ENCODE results near the gene CCDC27.
"Not testable (repeated sequence)": the region's sequence is repeated elsewhere in the genome, so short reads cannot be mapped to it uniquely, and the experiment has no call there.

The CCDC27 gene

GRCh38 chr1:3796215-3797061 is 44.2 kb downstream of the CCDC27 start, which contains the start of gene LRRC47:
LRRC47 (minus strand) TSS chr1:3796498; CDS start chr1:3796476, 22 bp downstream.
- peak; percentile 92 for DNase-seq (ENCODE audit: low read depth)

DNA sequence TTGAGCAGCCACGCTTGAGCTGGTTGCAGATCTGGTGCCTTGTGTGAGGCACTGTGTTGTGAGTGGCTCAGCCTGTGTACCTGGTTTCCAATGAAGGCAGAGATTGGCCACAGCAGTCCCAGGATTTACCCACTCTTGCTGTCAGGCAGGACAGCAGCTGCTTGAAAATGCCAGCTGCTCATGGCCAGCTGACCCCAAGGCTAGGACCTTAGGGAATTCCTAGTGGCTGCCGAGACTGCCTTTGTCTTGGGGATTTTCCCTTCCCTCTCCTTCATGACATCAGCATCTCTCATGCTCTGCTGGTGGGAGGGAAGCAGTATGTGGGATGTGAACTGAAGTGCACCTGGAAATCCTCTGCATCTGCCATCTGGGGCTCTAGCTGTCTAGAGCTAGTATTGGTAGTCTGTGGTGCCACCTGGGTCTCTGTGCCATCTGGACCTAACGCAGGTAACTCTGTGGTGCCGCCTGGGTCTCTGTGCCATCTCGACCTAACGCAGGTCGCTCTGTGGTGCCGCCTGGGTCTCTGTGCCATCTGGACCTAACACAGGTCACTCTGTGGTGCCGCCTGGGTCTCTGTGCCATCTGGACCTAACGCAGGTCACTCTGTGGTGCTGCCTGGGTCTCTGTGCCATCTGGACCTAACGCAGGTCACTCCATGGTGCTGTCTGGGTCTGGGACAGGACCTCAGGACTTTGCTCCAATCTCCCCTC is 47.9 kb downstream of the CCDC27 start:
- no peak for DNase-seq (ENCODE audit: low read depth)

- not testable (repeated sequence) for DNase-seq (ENCODE audit: low read depth)
Observed at GRCh38 chr1:3800795-3801194, 48.5 kb downstream of the CCDC27 start.

DNA sequence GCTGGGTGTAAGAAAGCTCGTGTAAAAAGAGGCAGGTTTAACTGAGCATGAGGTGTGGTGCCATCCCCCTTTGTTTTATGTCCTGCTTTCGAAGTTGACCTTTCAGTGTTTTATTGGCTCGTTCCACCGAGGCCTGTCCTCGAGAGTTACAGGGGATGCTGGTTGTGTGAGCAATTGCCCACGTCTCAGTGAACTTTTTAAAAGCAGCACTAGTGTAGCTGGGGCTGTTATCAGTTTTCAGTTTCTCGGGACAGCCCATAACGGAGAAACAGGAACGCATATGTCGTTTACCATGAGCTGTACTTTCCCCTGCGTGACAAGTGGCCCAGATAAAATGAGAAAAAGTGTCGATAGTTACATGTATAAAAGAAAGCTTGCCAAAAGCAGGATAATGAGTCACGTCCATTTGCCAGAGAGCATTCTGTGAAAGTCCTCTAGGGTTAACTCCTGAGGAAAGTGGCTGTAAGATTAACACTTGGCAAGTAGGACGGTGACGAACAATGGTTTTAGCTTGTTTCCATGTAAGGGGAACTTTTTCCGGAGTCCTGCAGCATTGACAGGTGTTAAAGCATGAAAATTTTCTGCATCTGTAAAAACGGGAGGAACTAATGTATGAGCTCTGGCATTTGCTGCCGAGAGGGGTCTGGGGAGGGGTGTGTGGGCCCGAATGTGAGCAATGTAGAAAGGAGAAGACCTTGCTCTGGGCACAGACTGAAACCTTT is 51.8 kb downstream of the CCDC27 start:
- no peak for DNase-seq (ENCODE audit: low read depth)

GRCh38 chr1:3804627-3804944 is 52.3 kb downstream of the CCDC27 start:
- not testable (repeated sequence) for DNase-seq (ENCODE audit: low read depth)

GRCh38 chr1:3805038-3805437 is 52.8 kb downstream of the CCDC27 start:
- DNase-seq (ENCODE audit: low read depth), result no peak

DNA sequence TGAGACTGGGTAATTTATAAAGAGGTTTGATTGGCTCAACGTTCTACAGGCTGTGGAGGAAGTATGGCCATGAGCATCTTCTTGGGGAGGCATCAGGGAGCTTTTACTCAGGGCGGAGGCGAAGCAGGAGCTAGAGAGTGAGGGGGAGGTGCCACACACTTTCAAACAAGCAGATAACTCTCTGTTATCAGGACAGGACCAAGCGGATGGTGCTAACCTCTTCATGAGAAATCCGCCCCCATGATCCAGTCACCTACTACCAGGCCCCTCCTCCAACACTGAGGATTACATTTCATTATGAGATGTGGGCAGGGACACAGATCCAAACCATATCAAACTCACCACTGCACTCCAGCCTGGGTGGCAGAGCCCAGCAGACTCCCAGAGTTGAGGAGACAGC is 55.5 kb downstream of the CCDC27 start:
- DNase-seq (ENCODE audit: low read depth), result no peak

GRCh38 chr1:3809680-3810079 is 57.4 kb downstream of the CCDC27 start:
- DNase-seq (ENCODE audit: low read depth), result no peak

DNA sequence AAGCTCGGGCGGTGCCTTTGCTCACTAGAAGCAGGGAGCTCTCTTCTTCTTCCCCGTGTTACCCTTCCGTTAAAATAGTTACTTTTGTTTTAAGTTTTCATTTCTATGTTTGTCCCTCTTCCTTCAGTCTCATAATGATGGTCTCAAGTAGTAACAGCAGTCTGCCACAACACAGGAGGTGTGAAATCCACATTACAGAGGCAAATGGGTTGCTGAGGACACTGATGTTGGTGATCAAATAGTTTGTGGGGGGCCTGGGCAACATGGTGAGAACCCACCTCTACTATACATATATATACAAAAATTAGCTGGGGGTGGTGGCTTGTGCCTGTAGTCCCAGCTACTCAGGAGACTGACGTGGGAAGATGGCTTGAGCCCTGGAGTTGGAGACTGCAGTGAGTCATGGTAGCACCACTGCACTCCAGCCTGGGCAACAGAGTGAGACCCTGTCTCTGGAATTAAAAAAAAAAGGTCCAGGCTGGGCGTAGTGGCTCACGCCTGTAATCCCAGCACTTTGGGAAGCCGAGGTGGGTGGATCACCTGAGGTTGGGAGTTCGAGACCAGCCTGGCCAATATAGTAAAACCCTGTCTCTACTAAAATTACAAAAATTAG is 58.0 kb downstream of the CCDC27 start:
- not testable (repeated sequence) for DNase-seq (ENCODE audit: low read depth)

GRCh38 chr1:3811595-3811911 is 59.3 kb downstream of the CCDC27 start:
- DNase-seq (ENCODE audit: low read depth), result no peak

DNA sequence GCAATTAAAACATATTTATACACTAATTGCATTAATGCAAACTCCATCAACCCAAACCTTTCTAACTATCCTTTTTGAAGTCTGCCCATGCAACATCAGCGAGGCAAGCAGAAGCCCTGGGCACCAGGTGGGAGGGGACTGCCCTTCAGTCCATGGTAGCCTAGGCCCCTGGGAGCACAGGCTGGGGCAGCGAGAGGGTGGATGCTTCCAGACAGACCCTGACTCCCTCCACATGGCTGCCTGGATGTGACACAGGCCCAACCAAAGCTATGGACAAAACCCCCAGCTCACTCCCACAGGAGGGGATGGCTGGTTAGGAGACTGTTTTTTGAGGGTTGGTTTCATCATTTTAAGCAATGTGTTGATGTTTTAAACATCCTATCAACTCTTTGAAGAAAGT is 61.8 kb downstream of the CCDC27 start:
- DNase-seq (ENCODE audit: low read depth), result no peak

GRCh38 chr1:3814771-3815561 is 62.7 kb downstream of the CCDC27 start:
- no peak for DNase-seq (ENCODE audit: low read depth)

DNA sequence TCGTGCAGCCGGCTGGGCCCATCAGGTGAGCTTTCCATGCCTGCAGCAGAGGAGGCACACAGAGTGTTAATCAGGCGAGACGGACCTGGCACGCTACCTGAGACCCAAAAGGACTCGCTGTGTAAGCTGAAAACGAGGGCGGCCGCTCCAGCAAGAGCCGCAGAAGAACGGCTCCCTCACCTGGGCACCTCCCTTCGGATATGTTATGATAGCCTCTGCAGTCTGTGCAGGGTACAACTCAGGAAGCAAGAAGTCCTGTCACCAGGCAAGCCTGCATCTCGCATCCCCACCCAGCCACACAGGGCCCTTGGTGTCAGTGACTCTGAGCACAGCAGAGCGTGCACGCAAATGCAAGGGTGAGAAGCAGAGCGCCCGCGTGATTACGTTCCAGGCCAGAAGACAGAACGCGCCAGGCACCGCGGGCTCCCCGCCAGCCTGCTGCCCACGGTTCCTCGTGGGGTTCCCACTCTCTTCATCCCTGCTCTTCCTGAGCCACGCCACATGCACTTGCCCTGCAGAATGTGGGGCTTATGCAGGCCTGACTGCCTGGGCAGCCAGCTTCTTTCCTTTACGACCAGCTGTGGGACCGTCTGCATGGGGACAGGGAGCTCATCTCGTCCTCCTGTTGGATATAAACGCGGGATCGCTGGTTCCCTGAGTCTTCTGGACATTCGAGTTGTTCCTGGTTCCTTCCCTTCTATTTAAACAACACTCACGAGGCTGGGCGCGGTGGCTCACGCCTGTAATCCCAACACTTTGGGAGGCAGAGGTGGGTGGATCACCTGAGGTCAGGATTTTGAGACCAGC is 64.3 kb downstream of the CCDC27 start:
- no peak for DNase-seq (ENCODE audit: low read depth)

DNA sequence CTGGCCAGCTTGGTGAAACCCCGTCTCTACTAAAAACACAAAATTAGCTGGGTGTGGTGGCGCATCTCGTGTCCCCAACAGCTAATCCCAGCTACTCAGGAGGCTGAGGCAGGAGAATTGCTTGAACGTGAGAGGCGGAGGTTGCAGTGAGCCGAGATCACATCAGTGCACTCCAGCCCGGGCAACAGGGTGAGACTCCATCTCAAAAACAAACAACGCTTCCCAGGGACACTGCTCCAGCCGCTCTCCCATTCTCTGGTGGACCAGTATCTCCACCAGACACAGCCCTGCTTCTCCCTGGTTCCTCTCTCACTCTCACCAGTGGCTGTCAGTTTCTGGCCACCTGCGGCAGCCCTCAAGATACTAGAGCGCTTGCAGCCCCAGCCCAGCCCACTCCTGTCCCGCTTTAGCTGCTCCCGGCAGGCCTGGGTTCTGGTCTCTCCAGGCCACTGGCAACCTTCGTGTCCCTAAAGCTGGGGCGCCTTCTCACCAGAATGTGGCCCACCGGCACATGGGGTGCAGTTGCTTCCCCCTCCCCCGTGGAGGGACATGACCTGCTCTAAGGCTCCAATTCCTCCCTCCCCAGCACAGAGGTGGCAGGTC is 65.0 kb downstream of the CCDC27 start:
- DNase-seq (ENCODE audit: low read depth), result no peak

DNA sequence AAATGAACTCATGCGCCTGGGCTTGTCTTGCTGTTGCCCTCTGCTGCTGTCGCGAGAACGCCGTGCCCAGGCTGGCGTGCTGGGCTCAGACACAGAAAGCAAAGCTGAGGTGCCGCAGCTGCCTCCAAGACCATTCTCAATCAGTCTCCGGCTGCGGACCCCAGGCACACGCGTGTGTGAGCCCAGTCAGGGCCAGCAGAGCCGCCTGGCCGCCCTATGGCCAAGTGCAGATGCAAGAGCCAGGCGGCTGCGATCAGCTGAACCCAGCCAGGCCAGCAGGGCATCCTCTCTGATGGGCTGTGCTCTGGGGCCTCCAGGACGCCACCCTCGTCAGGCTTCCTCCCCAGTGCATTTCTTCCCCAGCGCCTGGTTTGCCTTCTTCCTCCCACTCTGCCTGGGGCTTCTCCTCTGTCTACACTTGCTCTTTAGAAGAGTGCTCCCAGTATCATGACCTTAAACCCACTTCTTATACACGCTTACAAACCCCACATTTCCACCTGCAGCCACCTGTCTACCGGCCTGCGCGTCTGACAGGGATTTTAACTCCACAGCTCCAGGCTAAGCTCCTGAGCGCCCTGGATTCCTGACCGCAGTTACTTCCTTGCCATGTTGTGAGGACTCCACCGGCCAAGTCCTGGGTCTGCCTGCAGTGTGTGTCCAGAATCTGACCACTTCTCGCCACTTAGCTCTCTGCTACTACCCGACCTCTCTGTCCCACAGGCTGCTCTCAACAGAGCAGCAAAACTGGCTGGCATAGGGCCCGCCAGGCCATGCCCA is 65.8 kb downstream of the CCDC27 start:
- DNase-seq (ENCODE audit: low read depth), result no peak

DNA sequence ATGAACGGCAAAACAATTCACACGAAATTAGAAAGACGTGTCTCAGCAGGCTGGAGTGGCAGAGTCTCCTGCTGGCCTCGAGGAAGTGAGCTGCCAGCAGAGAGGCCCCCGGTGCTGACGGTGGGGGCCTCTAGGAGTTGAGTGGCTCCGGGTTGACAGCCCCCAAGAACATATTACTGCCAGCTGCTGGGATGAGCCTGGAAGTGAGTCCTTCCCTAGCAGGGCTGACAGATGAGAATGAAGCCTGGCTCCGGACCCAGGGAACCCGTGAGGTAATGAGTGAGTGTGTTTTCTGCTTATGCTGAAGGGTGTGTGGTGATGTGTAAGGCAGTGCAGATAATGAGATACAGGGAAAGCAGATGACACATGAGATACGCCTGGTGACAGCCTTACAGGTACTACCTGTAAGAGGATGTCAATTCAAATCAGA is 67.5 kb downstream of the CCDC27 start:
- no peak for DNase-seq (ENCODE audit: low read depth)

DNA sequence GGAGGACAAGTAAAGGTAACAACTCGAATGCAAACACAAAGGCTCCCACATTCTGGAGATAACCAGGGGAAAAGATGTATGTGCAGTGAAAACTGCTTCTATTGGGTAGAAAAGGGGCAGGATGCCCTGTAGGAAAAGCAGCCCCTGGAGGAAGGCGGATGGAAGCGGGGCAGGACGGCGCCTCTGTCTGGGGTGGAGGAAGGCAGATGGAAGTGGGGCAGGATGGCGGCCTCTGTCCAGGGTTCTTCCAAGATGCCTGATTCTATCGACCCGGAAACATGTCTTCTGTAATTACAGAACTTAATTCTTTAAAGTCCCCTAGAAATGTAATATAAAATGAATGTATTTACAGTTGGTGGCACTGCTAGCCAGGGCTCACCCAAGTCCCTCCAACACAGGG is 68.1 kb downstream of the CCDC27 start:
- DNase-seq (ENCODE audit: low read depth), result no peak

GRCh38 chr1:3821004-3821403 is 68.8 kb downstream of the CCDC27 start:
- no peak for DNase-seq (ENCODE audit: low read depth)
